Measurements from ENCODE around the gene SLC6A17. TPM values are rescaled to one million over a fixed set of nuclear protein-coding genes. Genes with fewer than 3 reads are reported as not detected.
A peak's percentile ranks its signal among the peaks of the same experiment; 100 is the strongest.

The SLC6A17 gene
- total RNA-seq, 8 experiments from 2014 or later, result 0.31 to 10.3 (median 0.82) TPM

DNA sequence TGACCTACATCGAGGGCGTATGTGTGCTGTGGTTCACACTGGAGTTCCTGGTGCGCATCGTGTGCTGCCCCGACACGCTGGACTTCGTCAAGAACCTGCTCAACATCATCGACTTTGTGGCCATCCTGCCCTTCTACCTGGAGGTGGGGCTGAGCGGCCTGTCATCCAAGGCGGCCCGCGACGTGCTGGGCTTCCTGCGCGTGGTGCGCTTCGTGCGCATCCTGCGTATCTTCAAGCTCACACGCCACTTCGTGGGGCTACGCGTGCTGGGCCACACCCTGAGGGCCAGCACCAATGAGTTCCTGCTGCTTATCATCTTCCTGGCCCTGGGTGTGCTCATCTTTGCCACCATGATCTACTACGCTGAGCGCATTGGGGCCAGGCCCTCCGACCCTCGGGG is 72.8 kb downstream of the SLC6A17 start:
- H3K4me1 ChIP-seq (replicated peaks in 1 of 2), result no peaks in the 10 kb centered on the region
- 80 to 100% (median 96%) methylated on average over 1 to 17 of the region's 27 CpGs; no CpG with 5 or more reads in 4 of the 10 experiments for WGBS, 10 experiments
- no peak overlapping the region for H3K27ac ChIP-seq
- no peak for ATAC-seq (replicated peaks in 6 of 8)
- no peak overlapping the region for H3K4me3 ChIP-seq
- in situ Hi-C loops (cut with MboI; ENCODE audit: low pct_unique_long_range_greater_than_20kb in 2 of 9, low sequenced_read_pairs in 9 of 9, unreplicated experiment in 9 of 9), result loop anchor here in 5 of 9 experiments (25.0 kb wide), 2 partner anchors 89 to 239 kb away; partner anchors contain the start of gene PROK1 (in 5 of the 5)

DNA sequence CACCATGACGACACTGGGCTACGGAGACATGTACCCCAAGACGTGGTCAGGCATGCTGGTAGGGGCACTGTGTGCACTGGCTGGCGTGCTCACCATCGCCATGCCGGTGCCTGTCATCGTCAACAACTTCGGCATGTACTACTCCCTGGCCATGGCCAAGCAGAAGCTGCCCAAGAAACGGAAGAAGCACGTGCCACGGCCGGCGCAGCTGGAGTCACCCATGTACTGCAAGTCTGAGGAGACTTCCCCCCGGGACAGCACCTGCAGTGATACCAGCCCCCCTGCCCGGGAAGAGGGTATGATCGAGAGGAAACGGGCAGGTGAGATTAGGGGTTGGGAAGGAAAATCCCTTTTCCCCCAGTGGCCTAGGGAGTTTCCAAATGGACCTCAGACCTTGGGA is 73.3 kb downstream of the SLC6A17 start:
- ATAC-seq (replicated peaks in 6 of 8), result no peak
- Histone ChIP-seq H3K4me3 (no peak overlapping the region), H3K27ac (no peak overlapping the region), H3K4me1 (replicated peaks in 1 of 2) (no peaks in the 10 kb centered on the region)
- in situ Hi-C loops (cut with MboI; ENCODE audit: low pct_unique_long_range_greater_than_20kb in 2 of 9, low sequenced_read_pairs in 9 of 9, unreplicated experiment in 9 of 9), result loop anchor here in 5 of 9 experiments (25.0 kb wide), 2 partner anchors 89 to 239 kb away; partner anchors contain the start of gene PROK1 (in 5 of the 5)
- 81 to 97% (median 94%) methylated on average over 2 to 11 of the region's 17 CpGs; no CpG with 5 or more reads in 2 of the 10 experiments for WGBS, 10 experiments

DNA sequence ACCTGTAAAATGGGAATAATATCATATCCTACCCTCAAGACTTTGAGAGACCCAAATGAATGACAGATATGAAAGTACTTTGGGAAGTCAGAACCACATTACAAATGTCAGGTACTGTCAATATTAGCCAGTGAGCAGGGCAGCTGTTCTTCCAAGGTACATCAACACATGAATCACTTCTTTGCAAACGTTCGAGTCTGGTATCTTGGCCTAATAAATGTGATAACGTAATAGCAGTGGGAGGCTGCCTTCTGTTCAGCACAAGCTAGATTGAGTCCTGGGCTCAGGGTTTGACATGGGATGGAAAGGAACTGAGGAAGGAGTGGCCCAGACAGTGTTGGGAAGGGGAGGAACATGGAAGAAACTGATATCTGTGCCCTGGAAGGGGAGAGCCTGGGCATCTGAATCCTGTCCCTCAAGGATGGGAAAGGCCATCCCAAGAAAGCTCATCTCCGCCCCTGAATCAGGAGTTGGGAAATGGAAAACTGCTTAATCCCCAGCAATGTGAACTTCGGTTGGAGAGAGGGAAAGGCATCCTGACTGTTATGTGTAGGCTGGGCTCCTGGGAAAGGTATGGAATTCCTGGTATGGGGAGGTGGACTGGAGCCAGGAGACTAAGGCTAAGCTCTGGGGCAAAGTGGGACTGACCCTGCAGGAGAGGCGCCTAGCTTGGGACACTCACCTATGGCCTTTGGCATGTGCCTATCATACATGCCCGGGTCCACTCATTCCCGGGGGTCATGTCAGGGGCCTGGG is 74.1 kb downstream of the SLC6A17 start:
- no peak overlapping the region for H3K4me3 ChIP-seq
- H3K27ac ChIP-seq, result no peak overlapping the region
- no peaks in the 10 kb centered on the region for H3K4me1 ChIP-seq (replicated peaks in 1 of 2)
- no peak for ATAC-seq (replicated peaks in 6 of 8)
- WGBS, 10 experiments, result 50 to 100% (median 89%) methylated on average over 2 to 8 of the region's 8 CpGs; no CpG with 5 or more reads in 2 of the 10 experiments
- in situ Hi-C loops (cut with MboI; ENCODE audit: low pct_unique_long_range_greater_than_20kb in 2 of 9, low sequenced_read_pairs in 9 of 9, unreplicated experiment in 9 of 9), result loop anchor here in 5 of 9 experiments (25.0 kb wide), 2 partner anchors 88 to 238 kb away; partner anchors contain the start of gene PROK1 (in 5 of the 5)

DNA sequence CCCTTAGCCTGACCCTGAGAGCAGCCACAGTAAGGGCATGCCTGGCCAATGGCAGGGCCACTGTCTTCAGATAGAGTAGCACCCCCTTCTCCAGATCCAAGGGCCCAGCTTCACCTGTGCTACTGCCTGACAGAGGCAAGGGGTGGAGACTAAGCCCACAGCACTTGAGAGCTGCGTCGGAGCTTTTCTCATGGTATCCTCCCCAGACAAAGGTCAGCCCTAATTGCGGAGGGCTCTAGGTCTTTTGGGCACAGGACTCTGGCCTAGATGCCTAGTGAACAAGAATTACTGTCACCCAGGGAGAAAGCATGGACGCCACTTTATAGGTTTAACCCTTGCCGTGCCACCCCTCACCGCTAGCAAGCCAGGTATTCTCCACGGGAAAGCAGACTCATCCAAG is 74.9 kb downstream of the SLC6A17 start:
- H3K4me1 ChIP-seq (replicated peaks in 1 of 2), result no peaks in the 10 kb centered on the region
- no peak for ATAC-seq (replicated peaks in 6 of 8)
- 60 to 100% (median 79%) methylated on average over 1 to 6 of the region's 7 CpGs; no CpG with 5 or more reads in 4 of the 10 experiments for WGBS, 10 experiments
- no peak overlapping the region for H3K4me3 ChIP-seq
- H3K27ac ChIP-seq, result no peak overlapping the region
- in situ Hi-C loops (cut with MboI; ENCODE audit: low pct_unique_long_range_greater_than_20kb in 2 of 9, low sequenced_read_pairs in 9 of 9, unreplicated experiment in 9 of 9), result no loop called here

DNA sequence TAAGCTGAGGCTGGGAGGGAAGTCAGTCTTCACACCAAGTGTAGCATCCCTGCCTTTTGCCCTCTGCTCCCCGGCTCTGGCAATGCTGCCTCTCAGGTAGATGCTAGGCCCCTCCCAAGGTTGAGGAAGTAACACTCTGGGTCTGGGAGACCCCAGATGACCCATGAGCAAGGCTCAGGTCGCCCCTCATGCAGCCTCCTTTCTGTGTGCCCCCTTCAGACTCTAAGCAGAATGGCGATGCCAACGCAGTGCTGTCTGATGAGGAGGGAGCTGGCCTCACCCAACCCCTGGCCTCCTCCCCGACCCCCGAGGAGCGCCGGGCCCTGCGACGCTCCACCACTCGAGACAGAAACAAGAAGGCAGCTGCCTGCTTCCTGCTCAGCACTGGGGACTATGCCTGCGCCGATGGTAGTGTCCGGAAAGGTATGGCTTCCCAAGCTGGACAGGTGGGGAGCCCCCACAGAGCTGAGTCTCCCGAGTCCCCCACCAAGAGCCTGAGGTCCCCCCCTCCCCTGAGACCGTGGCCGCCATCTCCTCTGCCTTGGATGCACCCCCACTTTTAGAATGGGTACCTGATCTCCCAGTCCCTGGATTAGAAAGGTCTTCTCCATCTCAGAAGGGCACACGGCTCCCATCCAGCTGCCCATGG is 75.6 kb downstream of the SLC6A17 start:
- H3K4me1 ChIP-seq (replicated peaks in 1 of 2), result no peaks in the 10 kb centered on the region
- WGBS, 10 experiments, result 86 to 100% (median 96%) methylated on average over 1 to 13 of the region's 18 CpGs; no CpG with 5 or more reads in 6 of the 10 experiments

DNA sequence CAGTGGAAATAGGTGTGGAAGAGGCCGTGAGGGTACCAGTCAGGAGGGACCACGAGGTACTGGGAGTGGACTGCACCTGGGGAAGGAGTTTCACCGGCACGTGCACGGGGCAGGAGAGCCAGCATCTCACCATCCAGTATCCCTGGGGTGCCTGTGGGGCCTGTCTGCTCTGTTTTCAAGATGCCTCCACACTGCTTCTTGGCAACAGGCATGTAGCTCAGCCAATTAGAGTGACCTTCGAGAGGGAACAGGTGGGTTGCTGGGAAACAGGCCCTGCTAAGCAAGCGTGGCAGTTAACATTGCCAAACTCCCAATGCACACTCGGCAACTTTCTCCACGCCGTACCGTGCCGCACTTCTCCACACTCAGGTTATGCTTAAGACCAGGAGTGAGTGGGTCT is 77.5 kb downstream of the SLC6A17 start:
- no peaks in the 10 kb centered on the region for H3K4me1 ChIP-seq (replicated peaks in 1 of 2)
- in situ Hi-C loops (cut with MboI; ENCODE audit: low pct_unique_long_range_greater_than_20kb in 2 of 9, low sequenced_read_pairs in 9 of 9, unreplicated experiment in 9 of 9), result no loop called here
- H3K4me3 ChIP-seq, result no peak overlapping the region
- 77 to 87% (median 81%) methylated on average over 1 to 9 of the region's 12 CpGs; no CpG with 5 or more reads in 4 of the 10 experiments for whole genome bisulfite sequencing, 10 experiments
- peak in 1 of 8 experiments; percentile 16 for ATAC-seq (replicated peaks in 6 of 8)
- no peak overlapping the region for H3K27ac ChIP-seq

More for the DNA sequence above, 75.6 kb downstream of the SLC6A17 start:
- in situ Hi-C loops (cut with MboI; ENCODE audit: low pct_unique_long_range_greater_than_20kb in 2 of 9, low sequenced_read_pairs in 9 of 9, unreplicated experiment in 9 of 9), result no loop called here
- Histone ChIP-seq H3K4me3 (no peak overlapping the region), H3K27ac (no peak overlapping the region)
- no peak for ATAC-seq (replicated peaks in 6 of 8)

DNA sequence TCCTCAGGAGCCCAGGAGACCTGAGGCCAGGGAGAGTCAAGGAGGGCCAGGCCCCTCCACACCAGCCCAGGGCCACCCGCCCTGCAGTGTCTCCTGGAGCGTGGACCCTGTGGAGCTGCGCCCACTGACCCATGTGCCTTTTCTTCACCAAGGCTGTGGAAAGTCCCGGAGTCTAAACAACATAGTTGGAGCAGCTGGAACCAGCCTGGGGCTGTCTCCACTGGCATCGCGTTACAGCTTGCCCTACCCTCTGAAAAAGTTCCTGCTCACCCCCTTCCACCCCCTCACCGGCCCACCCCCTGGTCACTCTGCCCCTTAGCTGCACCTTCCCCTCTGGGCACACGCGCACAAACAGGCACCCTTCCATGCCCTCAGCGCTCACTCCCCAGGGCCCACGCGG is 78.1 kb downstream of the SLC6A17 start:
- 67 to 100% (median 70%) methylated on average over 1 to 7 of the region's 12 CpGs; no CpG with 5 or more reads in 7 of the 10 experiments for WGBS, 10 experiments
- Histone ChIP-seq H3K4me3 (no peak overlapping the region), H3K27ac (no peak overlapping the region), H3K4me1 (replicated peaks in 1 of 2) (no peaks in the 10 kb centered on the region)
- peak in 1 of 8 experiments; percentile 13 for ATAC-seq (replicated peaks in 6 of 8)
- in situ Hi-C loops (cut with MboI; ENCODE audit: low pct_unique_long_range_greater_than_20kb in 2 of 9, low sequenced_read_pairs in 9 of 9, unreplicated experiment in 9 of 9), result no loop called here

DNA sequence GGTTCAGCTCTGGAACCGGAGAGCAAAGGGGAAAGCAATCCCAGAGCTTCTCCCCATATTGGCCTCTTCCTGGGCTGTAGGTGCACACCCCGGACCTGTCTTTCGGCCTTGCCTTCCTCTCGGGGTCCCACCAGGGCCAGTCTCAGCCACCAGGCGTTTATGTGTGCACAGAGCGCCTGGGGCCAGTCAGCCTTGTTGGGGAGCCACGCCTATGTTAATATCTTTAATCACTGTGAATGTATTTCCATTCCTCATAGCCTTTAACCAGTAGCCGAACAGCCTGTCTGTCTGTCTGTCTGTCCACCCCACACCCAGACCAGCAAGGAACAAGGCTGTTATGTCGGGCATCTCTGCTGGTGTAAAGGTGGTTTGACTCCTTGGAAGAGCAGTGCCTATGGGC is 78.6 kb downstream of the SLC6A17 start:
- H3K4me1 ChIP-seq (replicated peaks in 1 of 2), result no peaks in the 10 kb centered on the region
- no peak overlapping the region for H3K27ac ChIP-seq
- in situ Hi-C loops (cut with MboI; ENCODE audit: low pct_unique_long_range_greater_than_20kb in 2 of 9, low sequenced_read_pairs in 9 of 9, unreplicated experiment in 9 of 9), result no loop called here
- ATAC-seq (replicated peaks in 6 of 8), result peak in 3 of 8 experiments; percentile 87 to 99 (median 99)
- WGBS, 10 experiments, result 0 to 100% (median 69%) methylated on average over 1 to 9 of the region's 9 CpGs; no CpG with 5 or more reads in 2 of the 10 experiments
- H3K4me3 ChIP-seq, result no peak overlapping the region

DNA sequence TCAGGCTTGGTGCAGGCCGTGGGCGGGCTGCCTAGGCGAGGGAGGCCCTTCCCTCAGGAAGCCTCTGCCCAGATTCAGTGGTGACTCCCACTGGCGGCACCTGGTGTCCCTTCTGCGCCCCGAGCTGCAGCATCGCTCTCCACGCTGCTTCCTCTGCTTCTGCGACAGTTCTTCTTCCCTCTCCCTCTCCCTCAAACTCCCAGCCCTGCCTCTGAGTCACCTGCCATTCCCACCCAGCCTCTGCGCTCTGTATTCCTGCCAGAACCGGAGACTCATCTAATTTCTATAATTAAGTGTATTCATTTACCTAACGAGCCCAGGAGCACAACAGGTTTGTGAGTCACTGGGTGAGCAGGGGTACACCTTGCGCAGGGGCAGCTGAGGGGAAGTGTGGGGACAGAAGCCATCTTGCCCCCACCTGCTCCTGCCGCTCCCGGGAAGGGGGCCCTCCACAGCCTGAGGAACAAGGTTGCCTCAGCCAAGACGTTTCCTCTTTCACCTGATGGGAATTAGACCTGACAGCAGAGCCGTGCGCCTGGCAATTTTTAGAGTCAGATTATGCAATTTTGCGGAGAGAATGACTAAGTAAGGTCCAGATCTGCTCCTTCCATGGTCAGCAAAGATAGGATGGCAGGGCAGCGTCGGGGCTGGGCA is 79.2 kb downstream of the SLC6A17 start:
- 67 to 100% (median 83%) methylated on average over 2 to 17 of the region's 21 CpGs; no CpG with 5 or more reads in 1 of the 10 experiments for whole genome bisulfite sequencing, 10 experiments
- Histone ChIP-seq H3K27ac (no peak overlapping the region), H3K4me1 (replicated peaks in 1 of 2) (no peaks in the 10 kb centered on the region), H3K4me3 (no peak overlapping the region)
- in situ Hi-C loops (cut with MboI; ENCODE audit: low pct_unique_long_range_greater_than_20kb in 2 of 9, low sequenced_read_pairs in 9 of 9, unreplicated experiment in 9 of 9), result no loop called here
- peak in 4 of 8 experiments; percentile 5 to 85 (median 80) for ATAC-seq (replicated peaks in 6 of 8)

DNA sequence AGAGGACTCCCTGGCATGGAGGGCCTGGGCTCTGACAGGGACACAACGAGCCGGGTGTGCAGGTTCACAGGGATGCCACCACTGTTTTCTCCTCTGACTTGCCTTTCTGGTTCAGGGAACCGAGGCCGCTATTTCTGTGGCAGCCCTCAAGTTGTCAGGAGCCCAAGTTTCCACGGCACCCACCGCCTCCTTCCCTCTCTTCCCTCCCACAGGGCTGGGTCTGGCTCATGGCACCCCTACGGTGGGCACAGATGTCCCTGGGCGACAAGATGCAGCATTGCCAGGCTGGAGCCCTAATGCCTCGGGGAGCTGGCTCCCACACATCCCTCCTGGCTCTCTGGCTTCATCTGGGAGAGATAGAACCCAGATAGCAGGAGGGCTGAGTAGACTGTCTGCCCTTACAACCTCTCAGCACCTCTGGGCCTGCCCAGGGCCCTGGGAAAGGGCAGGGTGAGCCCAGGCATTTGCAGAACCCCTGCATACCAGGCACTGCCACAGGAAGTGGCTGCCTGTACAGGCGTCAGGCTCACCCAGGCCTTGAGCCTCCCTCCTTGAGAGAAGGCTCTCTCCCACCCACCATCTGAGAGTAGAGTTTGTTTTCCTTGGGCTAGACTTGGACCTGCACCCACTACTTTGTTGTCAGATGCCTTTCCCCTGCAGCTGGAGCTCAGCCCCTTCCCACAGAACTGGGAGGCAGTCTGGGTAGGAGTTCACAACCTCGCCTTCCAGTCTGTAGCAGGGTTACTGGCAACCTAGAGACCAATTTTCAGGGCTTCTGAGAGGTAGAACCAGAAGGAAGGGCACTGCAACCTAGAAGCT is 80.3 kb downstream of the SLC6A17 start:
- Histone ChIP-seq H3K4me3 (no peak overlapping the region), H3K4me1 (replicated peaks in 1 of 2) (no peaks in the 10 kb centered on the region), H3K27ac (no peak overlapping the region)
- no peak for ATAC-seq (replicated peaks in 6 of 8)
- in situ Hi-C loops (cut with MboI; ENCODE audit: low pct_unique_long_range_greater_than_20kb in 2 of 9, low sequenced_read_pairs in 9 of 9, unreplicated experiment in 9 of 9), result no loop called here
- 83 to 90% (median 90%) methylated on average over 4 to 10 of the region's 11 CpGs; no CpG with 5 or more reads in 6 of the 10 experiments for WGBS, 10 experiments

DNA sequence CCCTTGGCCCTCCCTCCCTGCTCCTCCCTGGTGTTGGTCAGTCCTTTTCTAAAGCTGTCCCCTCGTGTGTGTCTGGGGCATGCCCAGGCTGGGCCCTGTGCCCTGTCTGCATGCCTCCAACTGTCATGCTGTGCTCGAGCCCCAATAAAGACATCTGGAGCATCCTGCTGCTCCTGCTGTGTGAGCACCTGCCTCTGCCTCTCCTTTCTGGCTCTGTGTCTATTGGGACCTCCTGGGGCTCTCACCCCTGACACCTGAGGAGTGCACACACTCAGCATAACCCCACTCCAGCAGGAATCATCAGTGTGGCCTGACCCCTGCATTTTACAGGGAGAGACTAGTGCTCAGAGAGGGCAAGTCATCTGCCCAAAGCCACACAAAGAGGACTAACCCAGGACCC is 83.6 kb downstream of the SLC6A17 start:
- no peak overlapping the region for H3K4me3 ChIP-seq
- no peak overlapping the region for H3K27ac ChIP-seq
- peaks cover 2 to 4% of the 10 kb centered on the region in 2 donors for H3K4me1 ChIP-seq (replicated peaks in 1 of 2)
- no peak for ATAC-seq (replicated peaks in 6 of 8)
- in situ Hi-C loops (cut with MboI; ENCODE audit: low pct_unique_long_range_greater_than_20kb in 2 of 9, low sequenced_read_pairs in 9 of 9, unreplicated experiment in 9 of 9), result no loop called here
- 64% methylated on average over 2 of the region's 2 CpGs; no CpG with 5 or more reads in 9 of the 10 experiments for WGBS, 10 experiments

DNA sequence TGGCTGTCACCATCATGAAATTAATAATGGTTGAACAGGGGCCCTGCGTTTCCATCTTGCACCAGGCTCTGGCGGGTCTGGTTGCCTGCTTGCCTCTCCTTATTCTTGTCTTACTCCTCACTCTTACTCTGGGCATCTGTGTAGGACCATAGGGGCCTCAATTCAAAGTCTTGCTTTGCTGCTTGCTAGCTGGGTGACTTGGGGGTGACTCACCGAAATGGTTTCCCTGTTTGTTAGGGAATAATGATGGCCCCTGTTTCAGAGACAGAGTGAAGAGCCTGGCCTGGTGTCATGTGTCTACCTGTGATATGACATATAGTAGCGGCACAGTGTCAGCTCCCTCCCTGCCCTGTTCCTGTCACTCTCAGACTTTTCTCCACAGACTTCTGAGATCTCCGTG is 84.4 kb downstream of the SLC6A17 start:
- in situ Hi-C loops (cut with MboI; ENCODE audit: low pct_unique_long_range_greater_than_20kb in 2 of 9, low sequenced_read_pairs in 9 of 9, unreplicated experiment in 9 of 9), result no loop called here
- Histone ChIP-seq H3K4me3 (no peak overlapping the region), H3K27ac (no peak overlapping the region), H3K4me1 (replicated peaks in 1 of 2) (peaks cover 8 to 11% of the 10 kb centered on the region in 2 donors)
- WGBS, 10 experiments, result 40 to 100% (median 97%) methylated on average over 1 to 4 of the region's 5 CpGs; no CpG with 5 or more reads in 2 of the 10 experiments
- no peak for ATAC-seq (replicated peaks in 6 of 8)

Measured in motor neuron (in vitro differentiated cells).